NCI-H774 (cell line): Measurements from ENCODE around the gene SLC24A3.

Experiments used
- DNase-seq: peaks from one replicate; lab custom pipeline; 2025; lab: John Stamatoyannopoulos, UW

Gene SLC24A3

DNA sequence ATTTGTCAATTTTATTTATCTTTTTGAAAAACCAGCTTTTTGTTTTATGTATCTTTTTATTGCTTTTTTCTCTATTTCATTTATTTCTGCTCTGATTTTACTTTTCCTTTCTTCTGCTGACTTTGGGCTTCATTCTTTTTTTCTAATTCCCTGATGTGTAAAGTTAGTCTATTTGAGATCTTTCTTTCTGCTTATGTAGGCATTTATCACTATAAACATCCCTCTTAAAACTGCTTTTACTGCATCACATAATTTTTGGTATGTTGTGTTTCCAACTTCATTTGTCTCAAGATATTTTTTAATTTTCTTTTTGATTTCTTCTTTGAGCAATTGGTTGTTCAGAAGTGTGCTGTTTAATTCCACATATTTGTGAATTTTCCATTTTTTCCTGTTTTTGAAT is 174.8 kb downstream of the SLC24A3 start:
- no peak for DNase-seq

DNA sequence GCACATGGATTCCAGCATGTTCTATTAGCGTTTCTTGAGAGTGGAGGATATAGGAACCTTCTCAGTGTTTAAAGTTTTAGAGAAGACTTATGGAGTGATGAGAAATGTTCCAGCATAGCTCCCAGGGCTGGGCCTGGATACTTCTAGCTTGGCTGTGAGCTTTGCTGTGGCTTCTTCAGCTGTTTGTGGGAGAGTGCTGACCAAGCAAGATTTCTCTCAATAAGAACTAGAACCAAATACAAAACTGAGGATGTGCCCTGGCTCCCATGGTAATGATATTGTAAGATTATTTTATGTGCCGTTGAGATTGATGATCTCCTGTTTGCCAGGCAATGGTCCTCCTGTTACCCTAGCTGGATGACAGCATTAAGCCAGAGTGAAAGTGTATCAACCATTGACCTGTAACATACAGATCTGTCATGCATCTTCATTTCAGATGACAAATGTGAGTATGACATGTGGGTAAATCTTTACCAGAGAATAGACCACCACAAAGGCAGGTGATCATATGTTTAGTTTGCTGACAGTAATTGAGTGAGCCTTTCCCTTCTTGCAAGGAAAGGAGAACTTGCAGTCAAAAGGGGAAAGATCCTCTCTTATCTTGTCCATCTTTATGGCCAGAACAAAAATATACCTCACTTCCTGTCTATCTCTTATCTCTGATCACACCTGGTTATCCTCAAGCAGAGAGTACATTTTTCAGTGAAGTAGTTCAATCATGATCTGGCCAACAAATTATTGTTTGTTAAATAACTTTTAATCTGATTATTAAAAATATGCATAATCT is 180.1 kb downstream of the SLC24A3 start:
- DNase-seq = no peak

DNA sequence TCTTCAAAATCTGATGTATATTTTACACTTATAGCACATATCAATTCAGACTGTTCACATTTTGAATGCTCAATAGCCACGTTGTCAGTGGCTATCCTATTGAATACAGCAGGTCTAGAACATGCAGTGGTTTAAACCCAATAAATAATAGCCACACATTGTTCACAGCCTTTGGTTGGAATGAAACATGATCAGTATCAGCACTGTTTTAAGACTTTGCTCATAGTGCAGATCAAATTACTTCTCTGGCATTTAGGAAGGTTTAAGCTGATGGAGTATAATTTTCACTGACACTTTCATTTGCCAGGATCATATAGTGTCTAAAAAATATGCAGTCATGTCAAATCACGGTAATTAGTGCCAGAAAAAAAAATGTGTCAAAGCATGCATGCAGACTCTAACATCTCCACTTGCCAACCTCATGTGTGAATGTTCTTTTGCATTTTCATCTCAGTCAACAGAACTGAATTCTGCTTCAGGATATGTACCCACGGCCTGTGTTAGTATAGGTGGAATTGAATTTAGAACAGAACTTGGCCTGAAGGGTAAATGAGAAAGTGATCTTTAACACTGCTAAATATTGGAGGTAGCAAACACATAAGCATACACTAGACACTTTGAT is 184.1 kb downstream of the SLC24A3 start:
- DNase-seq = no peak

DNA sequence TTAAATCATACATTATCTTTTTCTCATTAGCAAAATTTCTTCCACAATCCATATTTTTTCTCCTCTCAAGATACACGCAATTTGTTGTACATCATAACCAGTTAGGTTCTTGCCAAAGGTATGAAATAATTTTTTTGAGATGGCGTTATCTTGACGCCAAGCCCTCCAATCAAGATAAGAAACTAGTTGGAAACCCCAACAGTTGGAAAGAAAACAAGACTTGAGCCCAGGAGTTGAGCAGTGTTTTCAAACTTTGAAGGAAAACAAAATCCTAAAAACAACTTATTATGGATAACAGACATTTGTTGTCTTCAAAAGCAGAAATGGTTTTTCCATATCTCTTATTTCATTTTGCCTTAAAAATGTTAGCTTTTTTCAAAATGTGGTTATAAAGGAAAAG is 184.8 kb downstream of the SLC24A3 start:
- DNase-seq = no peak

DNA sequence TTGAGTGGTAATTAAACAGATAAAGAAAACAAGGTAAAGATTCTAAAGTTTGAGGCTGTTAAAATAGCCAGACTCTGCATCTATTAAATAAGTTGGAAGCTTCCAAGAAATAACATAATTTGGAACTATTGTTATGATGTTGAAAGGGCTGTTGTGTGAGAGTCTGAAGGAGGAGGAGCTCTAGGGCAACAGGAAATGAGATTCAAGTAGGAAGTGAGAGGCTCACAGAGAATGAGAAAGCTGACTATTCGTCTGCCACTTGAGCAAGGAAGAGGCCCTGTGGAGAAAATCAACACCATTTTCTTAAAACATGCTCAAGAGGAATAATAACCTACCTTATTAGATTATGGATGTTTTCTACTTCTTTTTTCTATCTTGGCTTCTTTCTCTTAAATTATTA is 185.2 kb downstream of the SLC24A3 start:
- DNase-seq = no peak

DNA sequence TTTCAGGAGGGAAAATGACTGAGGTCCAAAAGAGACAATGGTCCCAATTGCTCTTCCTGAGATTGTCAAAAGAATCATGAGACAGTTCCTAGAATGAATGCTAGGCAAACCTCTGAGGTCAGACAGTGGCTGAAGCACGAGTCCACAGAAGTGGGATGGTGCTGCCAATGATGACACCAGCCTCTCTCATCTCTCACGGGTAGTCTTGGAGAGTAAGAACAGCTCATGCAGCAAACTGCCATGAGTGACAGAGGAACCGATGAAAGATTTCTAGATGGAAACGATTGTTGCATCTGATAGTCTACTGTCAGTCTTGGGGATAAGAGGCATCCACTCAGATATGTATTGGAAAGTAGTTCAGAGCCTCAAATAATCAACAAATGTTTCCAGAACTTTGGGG is 188.7 kb downstream of the SLC24A3 start:
- no peak for DNase-seq

DNA sequence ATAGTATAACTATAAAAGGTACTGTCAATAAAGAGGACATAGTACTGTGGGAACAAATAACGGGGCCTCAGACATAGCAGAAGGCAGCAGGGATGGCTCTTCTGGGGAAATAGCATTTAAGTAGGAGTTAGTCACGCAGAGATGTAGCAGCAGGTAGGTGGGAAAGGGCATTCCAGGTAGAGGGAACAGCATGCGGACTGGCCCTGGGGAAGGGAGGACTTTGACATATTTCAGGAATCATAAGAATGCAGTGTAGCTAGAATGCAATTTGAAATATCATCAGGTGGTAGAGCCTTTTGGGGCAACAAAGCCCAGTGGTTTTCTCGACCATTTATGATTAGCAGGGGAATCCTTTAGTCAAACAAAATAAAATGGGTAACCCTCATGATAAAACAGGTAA is 191.1 kb downstream of the SLC24A3 start:
- no peak for DNase-seq

DNA sequence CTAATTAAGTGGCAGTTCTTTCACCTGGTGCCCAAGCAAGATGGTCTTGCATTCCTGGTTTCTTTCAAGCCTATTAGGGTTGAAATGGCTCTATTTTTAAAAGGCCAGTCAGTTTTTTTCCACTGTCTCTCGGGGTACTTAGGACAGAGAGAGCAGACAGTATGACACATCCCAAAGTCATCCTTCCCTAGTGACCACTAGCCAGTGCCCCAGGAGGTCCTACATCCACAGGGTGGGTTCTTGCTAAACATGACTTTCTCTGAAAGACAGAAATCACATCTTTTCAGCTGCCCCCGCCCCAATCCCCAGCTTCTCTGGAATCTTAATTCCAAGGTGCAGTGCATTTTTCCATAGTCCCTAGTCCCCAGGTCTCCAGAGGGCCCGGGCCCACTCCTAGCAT is 192.4 kb downstream of the SLC24A3 start:
- DNase-seq = no peak

DNA sequence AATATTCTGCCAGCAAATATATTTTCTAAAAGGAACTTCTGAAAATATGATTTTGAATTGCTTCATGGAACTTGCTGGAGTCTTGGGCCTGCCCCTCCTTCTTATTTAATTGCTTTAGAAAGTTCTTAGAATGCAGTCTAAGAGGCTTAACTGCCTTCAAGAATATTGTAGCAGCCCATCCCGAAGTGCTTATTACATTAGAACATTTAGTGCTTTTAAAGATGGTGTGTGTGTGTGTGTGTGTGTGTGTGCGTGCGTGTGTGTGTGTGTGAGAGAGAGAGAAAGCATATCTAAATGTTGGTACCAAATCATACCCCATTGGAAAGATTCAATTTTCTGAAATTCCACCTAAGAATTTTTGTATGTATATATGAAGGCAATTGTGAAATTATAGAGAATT is 193.5 kb downstream of the SLC24A3 start:
- no peak for DNase-seq

DNA sequence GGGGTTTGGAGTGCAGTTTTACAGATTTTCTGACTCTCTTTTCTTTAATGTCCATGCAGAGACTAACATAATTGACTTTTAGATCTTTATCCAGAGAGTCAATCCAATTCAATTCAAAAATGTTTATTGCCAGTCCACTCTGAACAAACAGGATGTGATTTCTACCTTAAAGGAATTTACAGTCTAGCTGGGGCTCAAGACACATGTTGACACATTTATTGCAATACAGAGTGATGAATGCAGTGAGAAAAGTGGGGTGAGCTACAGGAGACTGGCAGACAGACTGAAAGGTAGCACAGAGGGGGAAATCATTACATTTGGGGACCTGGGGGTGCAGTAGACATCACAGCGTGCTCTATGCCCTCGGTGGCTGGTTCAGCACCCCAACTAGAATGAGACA is 193.9 kb downstream of the SLC24A3 start:
- no peak for DNase-seq

DNA sequence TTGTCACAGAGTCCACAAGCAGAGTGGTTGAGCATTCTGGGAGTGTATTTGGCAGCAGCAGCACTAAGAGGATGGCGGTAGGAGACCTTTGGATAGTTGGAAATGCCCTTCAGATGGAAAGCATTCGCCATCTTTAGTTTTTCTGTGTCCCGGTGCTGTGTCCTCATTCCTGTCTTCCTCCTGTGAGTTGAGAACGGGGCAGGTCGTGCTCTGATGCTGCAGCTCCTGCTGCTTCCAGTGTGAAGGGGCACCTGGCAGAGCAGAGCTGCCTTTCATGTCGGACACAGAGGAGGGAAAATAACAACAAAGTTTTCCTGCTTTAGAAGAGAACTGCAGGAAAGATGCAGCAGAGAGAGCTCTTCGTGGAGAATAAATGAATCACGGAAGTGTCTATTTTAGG is 194.8 kb downstream of the SLC24A3 start:
- no peak for DNase-seq

DNA sequence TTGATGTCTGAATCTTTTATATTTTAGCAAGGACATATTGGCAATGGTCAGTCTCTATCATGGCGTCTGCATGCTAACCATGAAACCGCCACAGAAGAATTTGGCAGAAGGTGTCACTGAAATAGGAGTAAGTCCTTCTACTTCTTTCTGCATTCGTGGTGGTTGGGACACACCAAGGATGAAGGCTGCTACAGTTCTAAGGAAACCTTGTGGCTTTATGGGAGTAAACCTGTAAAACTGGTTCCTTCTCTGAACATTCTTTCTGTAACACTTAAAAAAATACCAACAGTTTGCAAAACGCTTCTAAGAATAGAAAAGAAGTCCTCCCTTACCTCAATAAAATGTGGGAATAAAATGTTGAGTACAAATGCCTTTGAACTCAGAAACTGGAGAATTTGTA is 195.3 kb downstream of the SLC24A3 start:
- DNase-seq = no peak

DNA sequence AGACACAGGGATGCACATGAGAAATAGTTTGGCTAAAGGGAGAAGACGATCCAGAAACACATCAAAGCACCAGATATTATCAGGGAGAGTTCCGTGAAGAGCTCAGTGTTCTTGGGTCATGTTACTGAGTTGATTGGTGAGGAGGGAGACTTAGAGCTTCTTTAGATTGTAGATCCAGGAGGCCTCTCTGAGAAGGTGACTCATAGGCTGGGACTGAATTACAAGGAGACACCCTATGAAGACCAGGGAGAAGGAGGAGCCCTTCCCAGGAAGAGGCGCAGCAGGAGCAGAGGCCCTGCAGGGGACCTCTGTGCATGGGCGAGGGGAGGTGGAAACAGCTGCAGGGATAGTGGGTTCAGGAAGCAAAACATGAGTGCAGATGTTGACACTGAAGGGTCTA is 196.5 kb downstream of the SLC24A3 start:
- no peak for DNase-seq

DNA sequence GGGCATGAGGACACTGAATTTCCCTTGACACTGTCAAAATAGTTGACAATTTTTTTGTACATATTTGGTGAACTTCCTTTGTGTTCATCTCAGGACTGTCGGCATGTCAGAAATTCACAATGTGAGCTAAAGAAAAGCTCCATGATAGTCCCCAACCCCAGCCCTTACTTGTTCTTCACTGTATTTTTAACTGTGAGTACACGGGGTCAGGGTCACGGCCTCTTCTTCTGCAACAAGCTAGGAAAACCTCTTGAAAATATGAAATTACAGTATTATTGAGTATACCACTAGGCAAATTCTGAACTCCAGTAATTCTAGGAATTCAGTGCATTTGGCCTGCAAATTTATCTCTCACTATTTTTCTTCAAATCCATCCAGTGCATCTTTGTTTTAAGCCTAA is 199.4 kb downstream of the SLC24A3 start:
- no peak for DNase-seq

DNA sequence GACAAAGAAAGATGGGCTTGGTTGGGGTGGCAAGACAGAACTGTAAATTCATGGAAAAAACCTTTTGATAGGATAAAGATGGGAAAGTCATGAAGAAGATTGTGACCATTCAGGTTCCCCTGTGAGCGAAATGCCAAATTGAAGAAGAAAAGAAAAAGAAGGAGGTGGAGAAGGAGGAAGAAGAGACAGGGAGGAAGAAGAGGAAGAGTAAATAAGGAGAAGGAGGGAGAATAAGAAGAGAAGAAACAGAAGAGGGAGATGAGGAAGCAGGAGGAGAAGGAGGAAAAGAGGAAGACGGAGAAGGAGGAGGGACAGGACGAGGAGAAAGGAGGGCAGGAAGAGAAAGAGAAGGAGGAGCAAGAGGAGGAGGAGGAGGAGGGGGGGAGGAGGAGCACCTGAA is 199.8 kb downstream of the SLC24A3 start:
- no peak for DNase-seq

DNA sequence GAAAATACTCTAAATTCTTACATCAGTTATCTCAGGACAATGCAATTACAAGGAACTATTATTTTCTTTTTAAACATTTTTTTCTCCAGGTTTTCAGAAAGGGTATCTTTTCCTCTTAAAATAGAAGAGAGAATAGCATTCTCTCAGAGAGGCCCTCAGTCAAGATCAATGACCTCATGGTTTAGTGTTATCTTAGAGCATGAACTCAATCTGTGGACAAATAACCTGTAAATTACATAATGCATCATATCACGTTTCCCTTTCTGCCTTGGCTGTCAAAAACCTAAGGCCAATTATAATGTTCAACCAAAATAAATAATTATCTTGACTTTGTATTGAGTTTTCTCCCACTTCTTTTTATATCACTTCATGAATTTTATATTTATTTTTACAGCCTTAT is 202.2 kb downstream of the SLC24A3 start:
- DNase-seq = no peak

DNA sequence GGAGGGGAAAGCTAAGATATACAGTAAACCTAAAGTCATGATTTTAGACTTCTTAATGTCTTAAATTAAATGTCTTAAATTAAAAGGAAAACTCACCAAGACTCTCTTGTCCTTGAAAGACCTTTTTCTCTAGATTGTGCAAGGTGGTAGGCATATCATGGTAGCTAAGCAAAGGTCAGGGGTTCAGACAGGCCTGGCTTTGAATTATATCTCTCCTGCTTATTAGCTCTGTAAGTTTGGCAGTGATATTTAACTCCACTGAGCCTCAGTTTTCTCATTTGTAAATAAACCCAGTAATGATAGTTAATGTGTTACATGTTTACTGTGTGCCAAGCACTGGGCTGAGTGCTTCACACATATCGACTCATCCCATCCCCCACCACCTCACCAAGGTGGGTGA is 203.3 kb downstream of the SLC24A3 start:
- DNase-seq = no peak

DNA sequence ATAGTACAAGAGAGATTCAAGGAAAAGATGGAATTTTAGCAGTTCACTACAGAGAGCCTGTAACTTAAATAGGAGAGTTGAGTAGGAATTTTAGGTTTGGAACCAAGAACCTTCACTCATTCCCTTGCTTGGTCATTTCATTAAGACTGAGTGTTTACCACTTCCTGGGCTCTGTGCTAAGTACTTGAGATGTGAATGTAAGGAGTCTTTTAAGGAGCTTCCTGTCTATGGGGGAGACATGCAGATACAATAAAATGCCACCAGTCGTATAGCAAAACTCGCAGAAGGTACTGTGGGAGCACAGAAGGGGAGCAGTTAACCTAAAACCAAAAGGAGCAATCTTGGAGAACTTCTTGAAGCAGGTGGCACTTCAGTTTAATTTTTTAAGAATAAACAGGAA is 204.2 kb downstream of the SLC24A3 start:
- no peak for DNase-seq

DNA sequence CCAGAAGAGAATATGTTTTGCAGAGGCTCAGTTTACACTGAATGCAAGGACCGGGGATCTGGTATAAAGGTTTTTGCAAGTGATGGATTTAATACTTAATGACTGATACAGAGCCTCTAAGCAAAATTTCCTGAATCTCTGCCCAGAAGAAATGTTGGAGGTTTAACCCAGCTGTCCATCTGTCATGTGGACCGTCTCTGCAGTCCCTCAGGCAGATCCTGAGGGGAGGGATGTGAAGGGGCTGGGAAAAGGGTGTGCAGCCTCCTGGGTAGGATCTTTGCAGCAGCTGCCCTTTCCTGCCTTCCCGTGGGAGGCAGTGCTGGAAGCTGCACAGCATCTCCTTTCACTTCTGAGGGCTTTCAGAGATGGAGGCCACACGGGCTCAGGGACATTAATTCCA is 207.0 kb downstream of the SLC24A3 start:
- no peak for DNase-seq

DNA sequence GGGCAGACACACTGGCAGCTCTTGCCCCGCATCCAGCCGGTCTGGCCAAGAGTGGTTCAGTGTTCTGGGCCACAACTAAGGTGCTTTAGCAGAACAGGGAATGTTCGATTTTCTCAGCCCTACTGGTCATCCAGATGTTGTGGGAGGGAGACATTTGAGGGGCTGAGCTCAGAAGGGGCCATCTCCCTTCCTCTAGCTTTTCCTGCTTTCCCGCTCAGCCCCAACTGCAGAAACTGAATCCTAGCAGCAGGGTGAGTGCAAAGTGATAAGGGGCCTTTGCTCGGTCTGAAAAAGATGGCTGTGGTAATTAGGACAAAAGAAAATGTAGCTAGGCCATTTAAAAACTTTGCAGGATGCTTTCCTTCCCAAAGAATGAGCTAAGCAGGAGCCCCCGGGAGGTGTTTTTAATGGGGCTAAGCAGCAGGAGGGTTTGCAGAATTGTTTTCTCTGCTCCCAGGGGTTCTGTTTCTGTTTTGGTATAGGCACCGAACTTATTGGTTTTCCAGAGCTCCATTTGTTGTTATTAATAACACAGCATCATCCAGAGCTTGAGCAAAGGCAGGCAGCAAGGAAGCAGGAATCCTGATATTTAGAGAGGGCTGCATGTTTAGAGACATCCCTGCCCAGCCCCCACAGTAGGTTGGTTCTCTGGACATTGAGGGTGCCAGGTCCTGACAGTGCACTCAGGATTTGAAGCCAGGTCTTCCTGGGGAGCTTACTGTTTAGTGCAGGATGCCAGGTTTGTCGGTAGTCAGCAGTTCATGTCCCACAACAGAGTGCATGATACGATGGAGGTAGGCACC is 210.9 kb downstream of the SLC24A3 start:
- DNase-seq = no peak

DNA sequence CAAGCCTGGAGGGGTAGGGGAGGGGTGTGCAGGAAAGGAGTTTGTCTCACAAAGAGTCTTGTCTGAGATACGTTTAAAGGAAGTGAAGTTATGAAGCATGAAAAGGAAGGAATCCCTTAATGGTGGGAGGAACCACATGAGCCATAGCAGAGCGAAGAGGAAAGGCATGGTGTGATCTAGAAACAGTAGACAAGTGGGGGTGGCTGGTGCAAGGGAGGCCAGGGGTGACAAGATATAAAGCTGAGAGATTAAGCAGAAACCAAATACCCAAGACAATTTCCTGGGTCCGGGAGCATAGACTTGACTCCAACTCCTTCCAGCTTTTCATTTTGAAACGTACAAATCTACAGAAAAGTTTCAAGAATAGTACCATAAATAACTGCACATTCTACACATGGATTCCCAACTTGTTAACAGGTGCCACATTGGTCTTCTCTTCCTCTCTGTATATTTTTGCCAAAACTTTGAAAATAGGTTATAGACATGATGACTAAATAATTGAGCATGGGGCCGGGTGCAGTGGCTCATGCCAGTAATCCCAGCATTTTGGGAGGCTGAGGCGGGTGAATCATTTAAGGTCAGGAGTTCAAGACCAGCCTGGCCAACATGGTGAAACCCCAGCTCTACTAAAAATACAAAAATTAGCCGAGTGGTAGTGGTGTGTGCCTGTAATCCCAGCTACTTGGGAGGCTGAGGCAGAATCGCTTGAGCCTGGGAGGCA is 211.6 kb downstream of the SLC24A3 start:
- DNase-seq = no peak

DNA sequence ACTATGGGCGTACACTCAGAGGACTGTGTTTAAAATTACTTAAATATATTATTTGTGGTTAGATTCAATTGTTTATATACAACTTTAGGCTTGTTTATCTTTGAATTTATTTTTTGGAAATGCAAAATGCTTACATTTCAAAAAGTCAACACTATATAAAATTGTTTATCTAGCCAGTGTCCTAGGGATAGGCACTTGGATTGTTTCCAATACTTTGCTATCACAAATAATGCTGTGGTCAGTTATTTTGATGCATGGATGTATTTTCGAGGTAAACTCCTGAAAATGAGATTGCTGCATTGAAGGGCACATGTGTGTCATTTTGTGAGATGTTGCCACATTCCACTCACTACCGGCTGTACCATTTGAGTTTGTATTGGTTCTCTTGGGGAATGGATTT is 213.9 kb downstream of the SLC24A3 start:
- DNase-seq = no peak

DNA sequence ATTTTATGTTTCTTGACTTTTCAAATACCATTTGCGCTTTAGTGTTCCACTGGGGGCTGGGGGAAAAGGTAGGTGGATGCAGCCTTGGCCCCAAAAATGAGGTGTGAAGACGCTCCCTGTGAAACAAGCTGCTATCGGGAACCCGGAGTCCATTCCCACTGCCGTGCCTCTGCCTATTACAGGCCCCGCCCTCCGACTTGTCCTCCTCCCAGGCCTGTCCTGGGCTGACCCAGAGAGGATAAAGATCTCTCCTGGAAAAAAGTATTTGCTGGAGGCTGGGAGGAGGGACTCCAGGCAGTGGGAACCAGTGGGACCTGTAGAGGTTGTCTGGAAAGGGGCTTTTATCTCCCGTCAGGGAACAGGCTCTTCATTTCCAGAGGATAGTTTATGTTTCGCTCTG is 215.0 kb downstream of the SLC24A3 start:
- no peak for DNase-seq
